ENCODE measurements around the gene PSMB1. TPM values are rescaled to one million over a fixed set of nuclear protein-coding genes. Genes with fewer than 3 reads are reported as not detected.

Gene PSMB1
- total RNA-seq, 4 donors from 2014 or later = 127 to 201 (median 193) TPM

GRCh38 chr6:170584181-170584953 lies 31.3 kb upstream of the PSMB1 start, which contains the start of gene PDCD2:
TSS of gene PDCD2 (minus strand) at chr6:170584637. CDS start at chr6:170584581, 56 bp downstream.
- H3K4me1 ChIP-seq = peaks cover 20% of the 10 kb centered on the region
- no peaks in the 10 kb centered on the region for H3K9me3 ChIP-seq
- peak; percentile 96 to 97 for DNase-seq (ENCODE audit: low spot score in 2 of 2)
- no peaks in the 10 kb centered on the region for H3K27me3 ChIP-seq
- TF ChIP-seq CTCF (IDR thresholded peaks at IDR 0.05) (no peak), POLR2AphosphoS5 (IDR thresholded peaks at IDR 0.05) (peak in 2 of 3 donors; percentile 38 to 71), POLR2A (IDR thresholded peaks at IDR 0.05) (peak; percentile 54 to 68), EP300 (IDR thresholded peaks at IDR 0.05) (no peak)
- H3K27ac ChIP-seq = peak within 1 kb of the TSS; percentile 95
- peaks cover 28% of the 10 kb centered on the region for H3K36me3 ChIP-seq
- 0% methylated on average over 3 of the region's 81 CpGs for WGBS
- H3K4me3 ChIP-seq = peak within 1 kb of the TSS; percentile 99

DNA sequence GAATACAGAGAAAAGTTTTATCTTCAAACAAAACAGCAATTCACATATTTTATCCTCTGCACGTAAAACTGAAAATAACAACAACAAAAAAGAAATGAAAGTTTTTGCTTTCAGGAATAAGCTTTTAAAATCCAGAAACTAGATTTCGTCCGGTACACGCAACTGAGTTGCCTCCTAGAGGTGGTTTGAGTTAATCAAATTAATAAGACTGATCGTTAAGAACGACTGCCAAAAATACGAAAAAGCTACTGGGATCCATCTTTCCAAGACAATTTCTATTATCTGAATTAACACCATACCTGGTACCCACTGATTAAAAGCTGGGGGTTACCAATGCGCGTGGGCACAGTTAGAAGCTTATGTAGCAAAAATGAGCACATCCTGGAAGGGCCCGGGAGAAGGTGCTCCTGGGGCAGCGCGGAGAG lies 30.7 kb upstream of the PSMB1 start:
- TF ChIP-seq POLR2A (IDR thresholded peaks at IDR 0.05) = no peak
- TF ChIP-seq CTCF (IDR thresholded peaks at IDR 0.05) = no peak
- TF ChIP-seq POLR2AphosphoS5 (IDR thresholded peaks at IDR 0.05) = no peak
- TF ChIP-seq EP300 (IDR thresholded peaks at IDR 0.05) = no peak
- no peaks in the 10 kb centered on the region for H3K9me3 ChIP-seq
- 1% methylated on average over 12 of the region's 12 CpGs for WGBS
- H3K4me3 ChIP-seq = peak overlapping the region; percentile 99
- peaks cover 34% of the 10 kb centered on the region for H3K36me3 ChIP-seq
- DNase-seq (ENCODE audit: low spot score in 2 of 2) = no peak
- peaks cover 20% of the 10 kb centered on the region for H3K4me1 ChIP-seq
- H3K27ac ChIP-seq = peak overlapping the region; percentile 95
- H3K27me3 ChIP-seq = no peaks in the 10 kb centered on the region

DNA sequence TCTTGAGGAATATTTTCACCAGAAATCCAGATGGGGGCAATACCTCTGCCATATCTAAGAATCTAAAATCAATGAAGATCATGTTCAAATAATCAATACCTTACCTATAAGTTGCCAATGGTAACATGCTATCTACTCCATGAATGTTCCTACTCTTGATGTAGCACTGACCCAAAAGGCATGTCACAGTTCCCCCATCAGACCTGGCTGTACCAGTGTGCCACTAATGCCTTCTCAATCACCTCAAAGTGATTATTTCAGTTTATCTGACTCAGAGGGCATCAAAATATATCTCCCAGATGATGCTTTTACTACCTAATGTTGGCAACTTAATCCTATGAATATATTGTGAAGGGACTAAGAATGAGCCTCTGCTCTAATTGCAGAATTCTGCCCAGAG lies 25.8 kb upstream of the PSMB1 start:
- DNase-seq (ENCODE audit: low spot score in 2 of 2) = no peak
- H3K27ac ChIP-seq = no peak overlapping the region
- peaks cover 8% of the 10 kb centered on the region for H3K4me1 ChIP-seq
- H3K9me3 ChIP-seq = no peaks in the 10 kb centered on the region
- H3K36me3 ChIP-seq = peaks cover 66% of the 10 kb centered on the region
- H3K4me3 ChIP-seq = no peak overlapping the region
- H3K27me3 ChIP-seq = no peaks in the 10 kb centered on the region
- no peak for TF ChIP-seq EP300 (IDR thresholded peaks at IDR 0.05)
- TF ChIP-seq POLR2A (IDR thresholded peaks at IDR 0.05) = no peak
- TF ChIP-seq CTCF (IDR thresholded peaks at IDR 0.05) = no peak
- TF ChIP-seq POLR2AphosphoS5 (IDR thresholded peaks at IDR 0.05) = no peak

- WGBS = 77% methylated on average over 1 of the region's 1 CpG
- Histone ChIP-seq H3K4me3 (no peak overlapping the region), H3K27me3 (no peaks in the 10 kb centered on the region), H3K4me1 (no peaks in the 10 kb centered on the region), H3K36me3 (peaks cover 81% of the 10 kb centered on the region), H3K9me3 (no peaks in the 10 kb centered on the region), H3K27ac (no peak overlapping the region)
- no peak for TF ChIP-seq CTCF (IDR thresholded peaks at IDR 0.05)
- TF ChIP-seq POLR2AphosphoS5 (IDR thresholded peaks at IDR 0.05) = no peak
- no peak for TF ChIP-seq EP300 (IDR thresholded peaks at IDR 0.05)
- TF ChIP-seq POLR2A (IDR thresholded peaks at IDR 0.05) = no peak
- no peak for DNase-seq (ENCODE audit: low spot score in 2 of 2)
These were observed 22.1 kb upstream of the PSMB1 start for GRCh38 chr6:170575250-170575649.

DNA sequence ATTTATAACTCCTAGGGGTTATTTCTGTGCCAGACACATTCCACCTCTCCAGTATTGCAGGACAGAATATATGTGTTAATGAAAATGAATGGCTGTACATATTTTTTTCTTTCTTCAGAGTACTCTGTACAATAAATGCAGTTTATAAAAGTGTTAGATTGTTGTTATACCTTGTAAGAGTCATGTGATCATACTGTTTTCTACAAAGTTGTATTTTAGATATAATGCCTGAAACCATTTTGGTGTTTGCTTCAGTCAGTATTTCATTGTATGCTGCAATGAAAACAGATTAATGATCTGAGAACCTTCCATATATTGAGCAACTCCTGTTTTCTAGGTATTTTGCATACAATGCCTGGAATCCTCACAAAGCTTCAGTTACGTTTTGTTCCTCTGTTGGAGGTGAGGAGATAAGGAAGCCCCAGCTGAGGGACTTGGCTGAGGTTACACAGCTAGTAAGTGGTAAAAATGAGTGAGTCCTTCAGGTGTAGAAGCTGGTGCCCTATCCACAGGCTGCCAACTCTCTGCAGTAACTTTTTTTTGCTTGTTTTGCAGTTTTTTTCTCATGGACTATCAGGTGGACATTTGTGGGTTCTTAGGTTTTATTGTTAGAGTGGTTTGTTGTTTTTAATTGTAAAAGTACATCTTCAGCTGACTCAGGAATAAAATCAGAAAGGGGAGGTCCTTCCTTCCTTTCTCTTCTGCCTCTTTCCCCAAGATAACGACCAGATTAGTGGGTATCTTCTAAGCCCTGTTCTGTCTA lies 19.8 kb upstream of the PSMB1 start:
- DNase-seq (ENCODE audit: low spot score in 2 of 2) = no peak
- TF ChIP-seq EP300 (IDR thresholded peaks at IDR 0.05) (no peak), POLR2A (IDR thresholded peaks at IDR 0.05) (no peak), POLR2AphosphoS5 (IDR thresholded peaks at IDR 0.05) (no peak), CTCF (IDR thresholded peaks at IDR 0.05) (no peak)
- Histone ChIP-seq H3K4me1 (no peaks in the 10 kb centered on the region), H3K27ac (no peak overlapping the region), H3K36me3 (peaks cover 85% of the 10 kb centered on the region), H3K9me3 (no peaks in the 10 kb centered on the region), H3K27me3 (no peaks in the 10 kb centered on the region), H3K4me3 (no peak overlapping the region)
- 88% methylated on average over 2 of the region's 2 CpGs for WGBS
